ENCODE measurements around the gene COMMD6. TPM values are rescaled to one million over a fixed set of nuclear protein-coding genes. Genes with fewer than 3 reads are reported as not detected.

COMMD6 gene
- total RNA-seq, 1 donor, result 19.5 TPM

DNA sequence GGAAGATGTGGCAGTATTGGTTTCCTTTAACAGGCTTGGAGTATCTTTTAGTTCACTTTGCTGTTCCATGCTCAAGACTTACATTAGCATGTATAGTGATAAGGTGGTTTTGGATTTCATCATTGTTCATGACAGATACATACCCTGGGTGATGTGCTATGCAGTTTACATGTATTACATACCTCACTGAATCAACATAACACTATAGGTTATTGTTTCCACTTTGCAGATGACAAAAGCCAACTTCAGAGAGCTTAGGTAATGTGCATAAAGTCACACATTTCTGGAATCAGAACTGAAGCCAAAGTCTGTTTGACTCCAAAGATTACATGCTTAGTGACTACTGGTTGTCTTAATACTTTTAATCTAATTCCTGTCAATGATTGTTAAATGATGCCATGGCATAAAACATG, 7.1 kb downstream of the COMMD6 start:
- H3K27ac ChIP-seq (ENCODE audit: low read depth, low read length), result no peak overlapping the region
- no peak overlapping the region for H3K4me2 ChIP-seq (ENCODE audit: insufficient read depth, low read length)
- H3K36me3 ChIP-seq (ENCODE audit: insufficient read depth, low read length), result peaks cover 35% of the 10 kb centered on the region
- no peaks in the 10 kb centered on the region for H3K27me3 ChIP-seq (ENCODE audit: insufficient read depth, low read length)
- no peaks in the 10 kb centered on the region for H3K9me3 ChIP-seq (ENCODE audit: low read depth, low read length)
- TF ChIP-seq, protein P1, sequence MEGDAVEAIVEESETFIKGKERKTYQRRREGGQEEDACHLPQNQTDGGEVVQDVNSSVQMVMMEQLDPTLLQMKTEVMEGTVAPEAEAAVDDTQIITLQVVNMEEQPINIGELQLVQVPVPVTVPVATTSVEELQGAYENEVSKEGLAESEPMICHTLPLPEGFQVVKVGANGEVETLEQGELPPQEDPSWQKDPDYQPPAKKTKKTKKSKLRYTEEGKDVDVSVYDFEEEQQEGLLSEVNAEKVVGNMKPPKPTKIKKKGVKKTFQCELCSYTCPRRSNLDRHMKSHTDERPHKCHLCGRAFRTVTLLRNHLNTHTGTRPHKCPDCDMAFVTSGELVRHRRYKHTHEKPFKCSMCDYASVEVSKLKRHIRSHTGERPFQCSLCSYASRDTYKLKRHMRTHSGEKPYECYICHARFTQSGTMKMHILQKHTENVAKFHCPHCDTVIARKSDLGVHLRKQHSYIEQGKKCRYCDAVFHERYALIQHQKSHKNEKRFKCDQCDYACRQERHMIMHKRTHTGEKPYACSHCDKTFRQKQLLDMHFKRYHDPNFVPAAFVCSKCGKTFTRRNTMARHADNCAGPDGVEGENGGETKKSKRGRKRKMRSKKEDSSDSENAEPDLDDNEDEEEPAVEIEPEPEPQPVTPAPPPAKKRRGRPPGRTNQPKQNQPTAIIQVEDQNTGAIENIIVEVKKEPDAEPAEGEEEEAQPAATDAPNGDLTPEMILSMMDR (IDR thresholded peaks at IDR 0.05; ENCODE audit: extremely low read depth, low read depth, low read length), result no peak
- no peak for DNase-seq (ENCODE audit: insufficient read length, low spot score, missing footprints)
- peaks cover 13% of the 10 kb centered on the region for H3K79me2 ChIP-seq (ENCODE audit: insufficient read depth, low read length)
- H2AFZ ChIP-seq (ENCODE audit: low read length), result no peak overlapping the region
- no peak overlapping the region for H3K4me3 ChIP-seq (ENCODE audit: insufficient read depth, low read length)
- H4K20me1 ChIP-seq (ENCODE audit: insufficient read depth, low read length), result peaks cover 6% of the 10 kb centered on the region
- peaks cover 2% of the 10 kb centered on the region for H3K4me1 ChIP-seq (ENCODE audit: insufficient read depth, low read length)

DNA sequence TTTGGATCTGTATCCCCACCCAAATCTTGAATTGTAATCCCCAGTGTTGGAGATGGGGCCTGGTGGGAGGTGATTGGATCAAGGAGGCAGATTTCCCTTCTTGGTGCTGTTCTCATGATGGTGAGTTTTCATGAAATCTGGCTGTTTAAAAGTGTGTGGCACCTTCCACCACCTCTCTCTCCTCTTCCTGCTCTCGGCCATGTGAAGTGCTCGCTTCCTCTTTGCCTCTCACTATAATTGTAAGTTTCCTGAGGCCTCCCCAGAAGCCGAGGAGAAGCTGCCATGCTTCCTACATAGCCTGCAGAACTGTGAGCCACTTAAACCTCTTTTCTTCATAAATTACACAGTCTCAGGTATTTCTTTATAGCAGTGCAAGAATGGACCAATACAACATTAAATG, 15.7 kb downstream of the COMMD6 start:
- no peaks in the 10 kb centered on the region for H3K9me3 ChIP-seq (ENCODE audit: low read depth, low read length)

DNA sequence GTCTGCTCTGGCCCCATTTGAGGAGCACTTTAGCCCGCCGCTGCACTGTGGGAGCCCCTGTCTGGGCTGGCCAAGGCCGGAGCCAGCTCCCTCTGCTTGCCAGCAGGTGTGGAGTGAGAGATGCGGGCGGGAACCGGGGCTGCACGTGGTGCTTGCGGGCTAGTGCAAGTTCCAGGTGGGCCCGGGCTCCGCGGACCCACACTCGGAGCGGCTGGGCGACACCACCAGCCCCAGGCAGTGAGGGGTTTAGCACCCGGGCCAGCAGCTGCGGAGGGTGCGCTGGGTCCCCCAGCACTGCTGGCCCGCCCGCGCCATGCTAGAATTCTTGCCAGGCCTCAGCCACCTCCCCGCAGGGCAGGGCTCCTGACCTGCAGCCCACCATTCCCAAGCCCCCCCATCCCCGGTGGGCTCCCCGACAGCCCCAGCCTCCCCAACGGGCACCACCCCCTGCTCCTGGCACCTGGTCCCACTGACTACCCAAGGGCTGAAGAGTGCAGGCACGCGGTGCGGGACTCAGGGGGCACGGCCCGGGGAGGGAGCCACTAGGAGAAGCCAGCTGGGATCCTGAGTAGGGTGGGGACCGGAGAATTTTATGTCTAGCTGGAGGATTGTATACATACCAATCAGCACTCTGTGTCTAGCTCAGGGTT, 19.1 kb downstream of the COMMD6 start:
- no peak overlapping the region for H3K27ac ChIP-seq (ENCODE audit: low read depth, low read length)
- H4K20me1 ChIP-seq (ENCODE audit: insufficient read depth, low read length), result no peaks in the 10 kb centered on the region
- no peaks in the 10 kb centered on the region for H3K36me3 ChIP-seq (ENCODE audit: insufficient read depth, low read length)
- no peak overlapping the region for H2AFZ ChIP-seq (ENCODE audit: low read length)
- no peaks in the 10 kb centered on the region for H3K79me2 ChIP-seq (ENCODE audit: insufficient read depth, low read length)
- H3K9me3 ChIP-seq (ENCODE audit: low read depth, low read length), result no peaks in the 10 kb centered on the region
- no peaks in the 10 kb centered on the region for H3K4me1 ChIP-seq (ENCODE audit: insufficient read depth, low read length)
- DNase-seq (ENCODE audit: insufficient read length, low spot score, missing footprints), result no peak
- TF ChIP-seq, protein P1 (IDR thresholded peaks at IDR 0.05; ENCODE audit: extremely low read depth, low read depth, low read length), result no peak
- H3K4me2 ChIP-seq (ENCODE audit: insufficient read depth, low read length), result no peak overlapping the region
- no peak overlapping the region for H3K4me3 ChIP-seq (ENCODE audit: insufficient read depth, low read length)
- H3K27me3 ChIP-seq (ENCODE audit: insufficient read depth, low read length), result no peaks in the 10 kb centered on the region

More for the DNA sequence above, 15.7 kb downstream of the COMMD6 start:
- Histone ChIP-seq H3K79me2 (ENCODE audit: insufficient read depth, low read length) (no peaks in the 10 kb centered on the region), H2AFZ (ENCODE audit: low read length) (no peak overlapping the region), H4K20me1 (ENCODE audit: insufficient read depth, low read length) (no peaks in the 10 kb centered on the region), H3K4me3 (ENCODE audit: insufficient read depth, low read length) (no peak overlapping the region), H3K4me2 (ENCODE audit: insufficient read depth, low read length) (no peak overlapping the region), H3K4me1 (ENCODE audit: insufficient read depth, low read length) (no peaks in the 10 kb centered on the region), H3K27me3 (ENCODE audit: insufficient read depth, low read length) (no peaks in the 10 kb centered on the region), H3K36me3 (ENCODE audit: insufficient read depth, low read length) (peaks cover 10% of the 10 kb centered on the region), H3K27ac (ENCODE audit: low read depth, low read length) (no peak overlapping the region)
- TF ChIP-seq, protein P1 (IDR thresholded peaks at IDR 0.05; ENCODE audit: extremely low read depth, low read depth, low read length), result no peak
- no peak for DNase-seq (ENCODE audit: insufficient read length, low spot score, missing footprints)

DNA sequence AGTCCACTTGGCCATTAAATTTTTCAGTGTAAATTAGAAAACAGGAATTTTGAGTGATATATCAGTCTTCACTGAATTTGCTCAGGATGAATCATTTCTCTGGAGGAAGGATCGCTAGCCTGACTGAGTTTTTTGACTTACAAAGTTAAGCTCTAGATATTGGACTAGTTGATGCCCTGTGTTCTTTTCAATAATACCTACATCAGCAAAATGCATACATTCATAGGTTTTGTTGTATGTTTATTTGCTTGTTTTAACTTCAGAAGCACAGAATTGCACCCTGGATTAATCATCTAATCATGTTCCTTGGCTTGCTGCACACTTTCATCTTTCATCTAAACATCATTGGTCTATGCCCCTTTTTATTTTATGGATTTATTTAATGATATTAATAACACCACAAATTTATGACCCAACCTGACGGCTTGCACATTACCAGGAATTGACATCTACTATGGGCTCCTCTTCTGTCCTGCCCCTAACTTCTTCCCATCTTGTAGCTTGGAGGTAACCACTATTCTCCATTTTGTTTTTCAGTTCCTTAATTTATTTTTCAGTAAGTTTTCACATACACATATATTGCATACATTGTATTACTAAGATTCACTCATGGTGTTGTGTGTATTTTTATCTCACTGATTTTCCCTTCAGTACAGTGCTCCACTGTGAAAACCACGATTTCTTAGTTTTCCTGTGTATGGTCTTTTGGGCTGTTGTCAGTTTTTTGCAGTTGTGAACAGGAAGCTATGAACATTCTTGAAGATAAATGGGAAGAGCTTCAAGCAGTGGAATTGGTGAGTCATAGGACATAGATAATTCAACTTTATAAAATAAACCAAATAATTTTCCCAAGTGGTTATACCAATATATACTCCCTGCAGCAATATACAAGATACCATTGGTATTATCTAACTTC, 23.3 kb downstream of the COMMD6 start:
- H3K9me3 ChIP-seq (ENCODE audit: low read depth, low read length), result no peaks in the 10 kb centered on the region
- H2AFZ ChIP-seq (ENCODE audit: low read length), result no peak overlapping the region
- H3K4me1 ChIP-seq (ENCODE audit: insufficient read depth, low read length), result no peaks in the 10 kb centered on the region
- H3K36me3 ChIP-seq (ENCODE audit: insufficient read depth, low read length), result no peaks in the 10 kb centered on the region
- H3K27ac ChIP-seq (ENCODE audit: low read depth, low read length), result no peak overlapping the region
- H3K4me2 ChIP-seq (ENCODE audit: insufficient read depth, low read length), result no peak overlapping the region
- H3K27me3 ChIP-seq (ENCODE audit: insufficient read depth, low read length), result no peaks in the 10 kb centered on the region
- TF ChIP-seq, protein P1 (IDR thresholded peaks at IDR 0.05; ENCODE audit: extremely low read depth, low read depth, low read length), result no peak
- H4K20me1 ChIP-seq (ENCODE audit: insufficient read depth, low read length), result no peaks in the 10 kb centered on the region
- H3K79me2 ChIP-seq (ENCODE audit: insufficient read depth, low read length), result no peaks in the 10 kb centered on the region
- no peak overlapping the region for H3K4me3 ChIP-seq (ENCODE audit: insufficient read depth, low read length)
- DNase-seq (ENCODE audit: insufficient read length, low spot score, missing footprints), result no peak

Data from osteoblast (primary cell).